Measurements from ENCODE around the gene LCNL1. TPM values are rescaled to one million over a fixed set of nuclear protein-coding genes. Genes with fewer than 3 reads are reported as not detected.

LCNL1 gene
- total RNA-seq, 2 experiments from 2014 or later: not detected

DNA sequence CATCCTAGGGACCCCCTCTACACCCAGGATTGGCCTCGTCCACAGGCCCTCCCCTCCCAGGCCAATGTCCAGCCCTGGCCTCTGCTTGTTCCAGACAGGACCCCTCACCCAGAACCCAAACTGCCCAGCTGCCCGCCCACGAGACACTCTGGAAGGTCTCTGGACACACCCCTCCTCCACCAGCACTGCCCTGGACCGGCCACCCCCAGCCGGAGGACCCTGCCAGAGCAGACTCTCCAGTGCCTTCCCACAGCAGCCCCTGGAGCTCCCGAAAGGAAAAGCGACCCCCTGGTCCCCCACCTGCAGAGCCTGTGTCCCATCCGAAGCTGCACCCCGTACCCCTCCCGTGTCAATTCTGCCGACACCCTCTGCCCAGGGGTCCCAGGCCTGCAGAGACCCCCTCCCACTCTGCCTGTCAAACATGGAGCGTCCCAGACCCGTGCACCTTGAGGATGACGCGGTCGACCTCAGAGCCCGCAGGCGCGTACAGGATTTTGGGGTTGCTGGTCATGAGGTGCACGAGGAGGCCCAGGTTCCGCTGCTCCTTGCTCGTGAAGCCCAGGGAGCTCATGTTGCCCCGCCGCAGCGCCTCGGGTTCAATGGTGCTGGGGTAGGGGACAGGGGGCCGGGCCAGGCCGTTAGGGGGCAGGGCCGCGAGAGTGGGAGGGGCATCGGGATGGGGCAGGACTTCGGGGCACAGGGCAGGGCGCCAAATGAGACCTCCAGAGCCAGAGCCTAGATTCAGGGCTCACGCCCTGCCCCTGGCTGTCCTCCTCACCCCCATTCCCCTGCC lies 37.3 kb downstream of the LCNL1 start:
- POLR2A ChIA-PET: interaction anchor here (0.9 to 1.2 kb wide), 2 partner anchors 186 to 221 kb away, joined by 3 to 4 read pairs; partner anchors contain the start of gene TUBB4B
- intact Hi-C loops (cut with micrococcal nuclease): no loop called here
- DNase-seq: no peak
- no peaks in the 10 kb centered on the region for H3K27me3 Mint-ChIP-seq
- no peaks in the 10 kb centered on the region for H3K9me3 Mint-ChIP-seq
- ATAC-seq: no peak
- H3K36me3 Mint-ChIP-seq (ENCODE audit: low read depth): no peaks in the 10 kb centered on the region
- H3K4me1 Mint-ChIP-seq (ENCODE audit: low read depth): no peaks in the 10 kb centered on the region
- CTCF ChIA-PET: interaction anchor here (1.1 to 1.2 kb wide), 2 partner anchors 9 to 15 kb away, joined by 3 to 6 read pairs; no protein-coding TSS in a partner anchor
- TF ChIP-seq, protein P1, sequence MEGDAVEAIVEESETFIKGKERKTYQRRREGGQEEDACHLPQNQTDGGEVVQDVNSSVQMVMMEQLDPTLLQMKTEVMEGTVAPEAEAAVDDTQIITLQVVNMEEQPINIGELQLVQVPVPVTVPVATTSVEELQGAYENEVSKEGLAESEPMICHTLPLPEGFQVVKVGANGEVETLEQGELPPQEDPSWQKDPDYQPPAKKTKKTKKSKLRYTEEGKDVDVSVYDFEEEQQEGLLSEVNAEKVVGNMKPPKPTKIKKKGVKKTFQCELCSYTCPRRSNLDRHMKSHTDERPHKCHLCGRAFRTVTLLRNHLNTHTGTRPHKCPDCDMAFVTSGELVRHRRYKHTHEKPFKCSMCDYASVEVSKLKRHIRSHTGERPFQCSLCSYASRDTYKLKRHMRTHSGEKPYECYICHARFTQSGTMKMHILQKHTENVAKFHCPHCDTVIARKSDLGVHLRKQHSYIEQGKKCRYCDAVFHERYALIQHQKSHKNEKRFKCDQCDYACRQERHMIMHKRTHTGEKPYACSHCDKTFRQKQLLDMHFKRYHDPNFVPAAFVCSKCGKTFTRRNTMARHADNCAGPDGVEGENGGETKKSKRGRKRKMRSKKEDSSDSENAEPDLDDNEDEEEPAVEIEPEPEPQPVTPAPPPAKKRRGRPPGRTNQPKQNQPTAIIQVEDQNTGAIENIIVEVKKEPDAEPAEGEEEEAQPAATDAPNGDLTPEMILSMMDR (IDR thresholded peaks at IDR 0.05): no peak
- H3K4me3 Mint-ChIP-seq: no peak overlapping the region
- no peak overlapping the region for H3K27ac Mint-ChIP-seq

DNA sequence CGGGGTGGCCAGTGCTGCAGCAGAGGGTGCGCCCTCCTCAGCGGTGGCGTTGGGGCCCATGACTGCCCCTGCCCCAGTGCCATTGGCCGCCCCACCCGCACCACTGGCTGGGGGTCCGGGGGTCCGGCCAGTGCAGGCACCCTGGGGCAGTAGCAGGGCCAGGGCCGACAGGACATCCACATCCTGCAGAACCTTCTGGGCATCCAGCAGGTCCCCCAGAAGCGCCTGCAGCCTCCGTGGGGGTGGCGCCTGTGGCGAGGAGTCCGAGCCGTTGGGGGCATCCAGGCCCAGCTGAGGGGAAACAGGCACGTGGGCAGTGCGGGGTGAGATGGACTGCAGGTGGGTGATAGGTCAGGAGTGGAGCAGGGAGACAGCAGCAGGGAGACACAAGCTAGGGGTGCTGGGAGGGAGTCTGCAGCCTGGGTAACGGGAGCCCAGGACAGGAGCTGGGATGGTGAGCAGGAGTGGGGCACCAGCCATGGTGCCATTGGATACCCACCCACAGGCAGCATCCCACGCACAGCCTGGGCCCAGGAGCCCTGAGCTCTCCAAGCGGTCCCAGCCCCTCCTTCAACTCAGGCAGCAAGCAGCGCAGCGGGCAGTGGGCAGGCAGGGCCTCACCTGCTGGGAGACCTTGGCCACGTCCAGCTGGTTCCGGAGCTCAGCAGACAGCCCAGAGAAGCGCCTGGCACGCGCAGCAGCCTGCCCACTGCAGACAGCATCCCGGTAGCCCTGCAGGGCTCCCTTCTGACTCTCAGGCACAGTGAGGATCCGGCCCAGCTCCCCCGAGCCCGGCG lies 38.2 kb downstream of the LCNL1 start:
- intact Hi-C loops (cut with micrococcal nuclease): no loop called here
- POLR2A ChIA-PET: interaction anchor here (1.2 kb wide), 1 partner anchor 220 kb away, joined by 4 read pairs; the partner anchor contains the start of gene TUBB4B

DNA sequence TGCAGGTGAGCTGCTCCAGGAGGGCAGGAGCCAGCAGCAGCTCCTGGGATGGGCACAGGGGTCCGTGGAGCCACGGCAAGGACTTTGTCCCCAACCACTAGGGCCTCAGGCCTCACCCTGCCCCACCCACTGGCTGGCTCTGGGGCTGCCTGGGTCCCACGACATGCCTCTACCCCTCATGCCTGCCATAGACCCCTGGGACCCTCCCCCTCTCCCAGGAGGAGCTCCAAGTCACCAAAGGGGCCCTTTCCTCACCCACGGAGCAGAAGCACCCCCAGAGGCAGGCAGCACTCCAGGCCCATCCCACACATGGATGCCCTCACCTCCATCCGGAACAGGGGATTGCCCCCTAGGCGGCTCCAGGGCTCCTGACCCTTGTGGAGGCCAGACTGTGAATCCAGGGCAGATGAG lies 38.8 kb downstream of the LCNL1 start:
- no peaks in the 10 kb centered on the region for H3K36me3 Mint-ChIP-seq (ENCODE audit: low read depth)
- ChIA-PET POLR2A (no interaction called here), CTCF (interaction anchor here (1.1 to 2.4 kb wide), 2 partner anchors 8 to 13 kb away, joined by 3 to 17 read pairs; no protein-coding TSS in a partner anchor)
- ATAC-seq (no peak), DNase-seq (no peak)
- no peaks in the 10 kb centered on the region for H3K27me3 Mint-ChIP-seq
- intact Hi-C loops (cut with micrococcal nuclease): no loop called here
- no peak overlapping the region for H3K27ac Mint-ChIP-seq
- peaks cover 1% of the 10 kb centered on the region for H3K4me1 Mint-ChIP-seq (ENCODE audit: low read depth)
- TF ChIP-seq, protein P1 (IDR thresholded peaks at IDR 0.05): no peak
- no peaks in the 10 kb centered on the region for H3K9me3 Mint-ChIP-seq
- H3K4me3 Mint-ChIP-seq: no peak overlapping the region

More for the DNA sequence above, 38.2 kb downstream of the LCNL1 start:
- no peak overlapping the region for H3K27ac Mint-ChIP-seq
- no peak overlapping the region for H3K4me3 Mint-ChIP-seq
- H3K27me3 Mint-ChIP-seq: no peaks in the 10 kb centered on the region
- TF ChIP-seq, protein P1 (IDR thresholded peaks at IDR 0.05): no peak
- H3K4me1 Mint-ChIP-seq (ENCODE audit: low read depth): no peaks in the 10 kb centered on the region
- no peak for DNase-seq
- ATAC-seq: no peak
- H3K9me3 Mint-ChIP-seq: no peaks in the 10 kb centered on the region
- CTCF ChIA-PET: interaction anchor here (1.1 to 2.4 kb wide), 2 partner anchors 8 to 14 kb away, joined by 3 to 17 read pairs; no protein-coding TSS in a partner anchor
- H3K36me3 Mint-ChIP-seq (ENCODE audit: low read depth): no peaks in the 10 kb centered on the region

DNA sequence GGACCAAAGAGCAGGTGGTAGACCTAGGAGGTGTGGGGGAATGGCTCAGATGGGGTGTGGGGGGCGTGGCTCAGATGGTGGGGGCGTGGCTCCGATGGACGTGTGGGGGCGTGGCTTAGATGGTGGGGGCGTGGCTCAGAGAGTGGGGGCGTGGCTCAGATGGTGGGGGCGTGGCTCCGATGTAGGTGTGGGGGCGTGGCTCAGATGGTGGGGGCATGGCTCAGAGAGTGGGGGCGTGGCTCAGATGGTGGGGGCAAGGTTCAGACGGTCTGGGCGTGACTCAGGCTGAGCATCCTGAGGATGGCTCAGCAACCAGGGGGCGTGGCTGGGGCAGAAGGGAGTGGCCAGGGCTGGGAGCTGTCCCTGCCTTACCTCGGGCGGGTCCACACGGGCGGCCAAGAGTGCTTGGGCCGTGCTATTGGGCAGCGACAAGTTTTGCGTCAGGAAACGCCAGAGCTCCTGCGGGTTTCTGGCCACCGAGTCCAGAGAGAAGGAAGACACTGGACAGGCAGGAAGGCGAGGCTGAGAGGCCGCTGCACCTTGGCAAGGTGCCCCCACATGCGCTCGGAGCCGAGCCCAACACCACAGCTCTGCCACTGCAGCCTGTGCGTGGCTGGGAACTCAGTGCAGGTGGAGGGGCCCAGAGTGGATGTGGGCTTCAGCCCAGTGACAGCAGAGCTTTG lies 39.3 kb downstream of the LCNL1 start:
- H3K36me3 Mint-ChIP-seq (ENCODE audit: low read depth): no peaks in the 10 kb centered on the region
- ChIA-PET CTCF (interaction anchor here (1.2 to 2.4 kb wide), 2 partner anchors 12 to 74 kb away, joined by 5 to 17 read pairs; no protein-coding TSS in a partner anchor), POLR2A (no interaction called here)
- H3K4me1 Mint-ChIP-seq (ENCODE audit: low read depth): peaks cover 4% of the 10 kb centered on the region
- ATAC-seq (peak; percentile 95), DNase-seq (peak; percentile 91)
- H3K4me3 Mint-ChIP-seq: no peak overlapping the region
- intact Hi-C loops (cut with micrococcal nuclease): no loop called here
- TF ChIP-seq, protein P1 (IDR thresholded peaks at IDR 0.05): no peak
- no peak overlapping the region for H3K27ac Mint-ChIP-seq
- no peaks in the 10 kb centered on the region for H3K27me3 Mint-ChIP-seq
- H3K9me3 Mint-ChIP-seq: no peaks in the 10 kb centered on the region

Data from activated CD8-positive, alpha-beta T cell treated with anti-CD3 and anti-CD28 coated beads for 36 hours (primary cell).